ENCODE results near the gene SLTM.

- no peak for TF ChIP-seq EZH2 (IDR thresholded peaks at IDR 0.05)
- no peak for TF ChIP-seq POLR2AphosphoS5 (IDR thresholded peaks at IDR 0.05; ENCODE audit: borderline replicate concordance, low read depth, low read length)
Observed at GRCh38 chr15:58898150-58898680, 35.3 kb downstream of the SLTM start.
